Measurements from ENCODE around the gene WFIKKN1. TPM values are rescaled to one million over a fixed set of nuclear protein-coding genes. Genes with fewer than 3 reads are reported as not detected.
A peak's percentile ranks its signal among the peaks of the same experiment; 100 is the strongest.

WFIKKN1 gene
- total RNA-seq, 1 donor from 2014 or later: 0.47 TPM

- Mint-ChIP-seq H3K27me3 (ENCODE audit: low read depth) (no peaks in the 10 kb centered on the region), H3K27ac (ENCODE audit: unreplicated experiment) (no peak within 1 kb of the TSS), H3K4me3 (ENCODE audit: unreplicated experiment) (peak within 1 kb of the TSS; percentile 66), H3K4me1 (ENCODE audit: low read depth) (peaks cover 6% of the 10 kb centered on the region), H3K36me3 (ENCODE audit: low read depth) (no peaks in the 10 kb centered on the region), H3K9me3 (ENCODE audit: low read depth) (no peaks in the 10 kb centered on the region)
- TF ChIP-seq CTCF (IDR thresholded peaks at IDR 0.05): no peak
- no peak for DNase-seq (ENCODE audit: low spot score)
Observed at GRCh38 chr16:641326-642188, 10.8 kb downstream of the WFIKKN1 start, which contains the start of gene MCRIP2. MCRIP2 (plus strand) TSS chr16:641828; CDS start chr16:641992, 164 bp downstream.

GRCh38 chr16:642189-643049 lies 11.6 kb downstream of the WFIKKN1 start:
- peak overlapping the region; percentile 66 for H3K4me3 Mint-ChIP-seq (ENCODE audit: unreplicated experiment)
- H3K27ac Mint-ChIP-seq (ENCODE audit: unreplicated experiment): no peak overlapping the region
- no peak for DNase-seq (ENCODE audit: low spot score)
- TF ChIP-seq CTCF (IDR thresholded peaks at IDR 0.05): no peak
- no peaks in the 10 kb centered on the region for H3K36me3 Mint-ChIP-seq (ENCODE audit: low read depth)
- H3K4me1 Mint-ChIP-seq (ENCODE audit: low read depth): peaks cover 5% of the 10 kb centered on the region
- H3K27me3 Mint-ChIP-seq (ENCODE audit: low read depth): no peaks in the 10 kb centered on the region
- H3K9me3 Mint-ChIP-seq (ENCODE audit: low read depth): no peaks in the 10 kb centered on the region

GRCh38 chr16:643050-643368 lies 12.2 kb downstream of the WFIKKN1 start:
- H3K27me3 Mint-ChIP-seq (ENCODE audit: low read depth): no peaks in the 10 kb centered on the region

GRCh38 chr16:644556-644955 lies 13.8 kb downstream of the WFIKKN1 start:
- H3K27ac Mint-ChIP-seq (ENCODE audit: unreplicated experiment): peak overlapping the region; percentile 27
- DNase-seq (ENCODE audit: low spot score): no peak
- H3K4me1 Mint-ChIP-seq (ENCODE audit: low read depth): peaks cover 14% of the 10 kb centered on the region
- H3K36me3 Mint-ChIP-seq (ENCODE audit: low read depth): no peaks in the 10 kb centered on the region
- no peak for TF ChIP-seq CTCF (IDR thresholded peaks at IDR 0.05)
- H3K4me3 Mint-ChIP-seq (ENCODE audit: unreplicated experiment): peak overlapping the region; percentile 35
- H3K9me3 Mint-ChIP-seq (ENCODE audit: low read depth): no peaks in the 10 kb centered on the region
- no peaks in the 10 kb centered on the region for H3K27me3 Mint-ChIP-seq (ENCODE audit: low read depth)

More at GRCh38 chr16:643050-643368, 12.2 kb downstream of the WFIKKN1 start:
- peaks cover 8% of the 10 kb centered on the region for H3K4me1 Mint-ChIP-seq (ENCODE audit: low read depth)
- H3K36me3 Mint-ChIP-seq (ENCODE audit: low read depth): no peaks in the 10 kb centered on the region
- no peaks in the 10 kb centered on the region for H3K9me3 Mint-ChIP-seq (ENCODE audit: low read depth)
- no peak for DNase-seq (ENCODE audit: low spot score)
- H3K27ac Mint-ChIP-seq (ENCODE audit: unreplicated experiment): no peak overlapping the region
- TF ChIP-seq CTCF (IDR thresholded peaks at IDR 0.05): no peak
- H3K4me3 Mint-ChIP-seq (ENCODE audit: unreplicated experiment): peak overlapping the region; percentile 66
